GM12891 (cell line): ENCODE measurements around the gene INO80B.
A peak's percentile ranks its signal among the peaks of the same experiment; 100 is the strongest.

Experiments
- DNase-seq: peaks from one replicate; pipeline ENCODE4 v3.0.0; 2011; ENCODE audit warnings: low spot score; ENCODE audit not compliant: insufficient read length
- FAIRE-seq: peaks from 2 replicates; lab custom pipeline; 2011; peaks lifted over from hg19 to GRCh38; lab: Jason Lieb, UNC
- PAX5 ChIP-seq: IDR thresholded peaks from 2 replicates; pipeline ENCODE4 v1.6.1; 2011; ENCODE audit warnings: low read length, moderate library complexity, mild to moderate bottlenecking; ENCODE audit not compliant: insufficient read depth, severe bottlenecking
- POLR2A ChIP-seq: IDR thresholded peaks from 2 replicates; pipeline ENCODE4 v1.6.1; 2011; ENCODE audit warnings: low read depth, low read length, control low read depth
- POLR2AphosphoS5 ChIP-seq: IDR thresholded peaks from 2 replicates; pipeline ENCODE4 v1.6.1; 2011; ENCODE audit warnings: low read depth, low read length, control low read depth
- POU2F2 ChIP-seq: IDR thresholded peaks from 2 replicates; pipeline ENCODE4 v1.6.1; 2011; ENCODE audit warnings: low read depth, mild to moderate bottlenecking, control low read depth, low read length, moderate library complexity
- SPI1 ChIP-seq: IDR thresholded peaks from 2 replicates; pipeline ENCODE4 v1.6.1; 2011; ENCODE audit warnings: low read depth, low read length, control low read depth
- TAF1 ChIP-seq: IDR thresholded peaks from 2 replicates; pipeline ENCODE4 v1.6.1; 2011; ENCODE audit warnings: low read depth, low read length, control low read depth

INO80B gene

GRCh38 chr2:74496997-74497776 lies 42.3 kb downstream of the INO80B start:
- TF ChIP-seq TAF1 (no peak), POU2F2 (no peak), SPI1 (no peak), POLR2A (no peak), POLR2AphosphoS5 (no peak), PAX5 (no peak)
- DNase-seq (no peak), FAIRE-seq (peak; percentile 13)

- FAIRE-seq (peak; percentile 38), DNase-seq (no peak)
- TF ChIP-seq POU2F2: no peak
- no peak for TF ChIP-seq TAF1
- no peak for TF ChIP-seq SPI1
- TF ChIP-seq POLR2A: no peak
- TF ChIP-seq POLR2AphosphoS5: no peak
- TF ChIP-seq PAX5: no peak
Observed at GRCh38 chr2:74497777-74498499, 43.1 kb downstream of the INO80B start.

GRCh38 chr2:74498500-74499266 lies 43.8 kb downstream of the INO80B start:
- TF ChIP-seq POU2F2 (no peak), PAX5 (no peak), POLR2AphosphoS5 (no peak), TAF1 (no peak), SPI1 (no peak), POLR2A (no peak)
- FAIRE-seq (peak; percentile 31), DNase-seq (no peak)

- no peak for FAIRE-seq
- DNase-seq: no peak
- TF ChIP-seq PAX5: no peak
- no peak for TF ChIP-seq POLR2A
- no peak for TF ChIP-seq TAF1
Observed at GRCh38 chr2:74499267-74499939, 44.5 kb downstream of the INO80B start, which contains the start of gene LBX2. LBX2 (minus strand) TSS chr2:74499603; CDS start chr2:74499537, 66 bp downstream.

GRCh38 chr2:74499940-74500577 lies 45.2 kb downstream of the INO80B start:
- TF ChIP-seq SPI1: no peak
- no peak for TF ChIP-seq POLR2AphosphoS5
- TF ChIP-seq PAX5: no peak
- no peak for TF ChIP-seq TAF1
- no peak for TF ChIP-seq POLR2A
- no peak for TF ChIP-seq POU2F2
- no peak for DNase-seq
- FAIRE-seq: no peak

- no peak for FAIRE-seq
- TF ChIP-seq POLR2AphosphoS5 (no peak), POLR2A (no peak), SPI1 (no peak), POU2F2 (no peak), TAF1 (no peak), PAX5 (no peak)
- DNase-seq: no peak
Observed at GRCh38 chr2:74500578-74500946, 45.7 kb downstream of the INO80B start.

GRCh38 chr2:74501335-74502071 lies 46.6 kb downstream of the INO80B start:
- FAIRE-seq (no peak), DNase-seq (no peak)
- TF ChIP-seq TAF1 (no peak), SPI1 (no peak), PAX5 (no peak), POLR2A (no peak), POU2F2 (no peak), POLR2AphosphoS5 (no peak)

- FAIRE-seq: no peak
- TF ChIP-seq POLR2A (no peak), POU2F2 (no peak), POLR2AphosphoS5 (no peak), PAX5 (no peak), TAF1 (no peak), SPI1 (no peak)
- no peak for DNase-seq
Observed at GRCh38 chr2:74502147-74502719, 47.3 kb downstream of the INO80B start.
